ENCODE measurements around the gene NOS1AP.
"Not testable (repeated sequence)": the region's sequence is repeated elsewhere in the genome, so short reads cannot be mapped to it uniquely, and the experiment has no call there.

The NOS1AP gene

DNA sequence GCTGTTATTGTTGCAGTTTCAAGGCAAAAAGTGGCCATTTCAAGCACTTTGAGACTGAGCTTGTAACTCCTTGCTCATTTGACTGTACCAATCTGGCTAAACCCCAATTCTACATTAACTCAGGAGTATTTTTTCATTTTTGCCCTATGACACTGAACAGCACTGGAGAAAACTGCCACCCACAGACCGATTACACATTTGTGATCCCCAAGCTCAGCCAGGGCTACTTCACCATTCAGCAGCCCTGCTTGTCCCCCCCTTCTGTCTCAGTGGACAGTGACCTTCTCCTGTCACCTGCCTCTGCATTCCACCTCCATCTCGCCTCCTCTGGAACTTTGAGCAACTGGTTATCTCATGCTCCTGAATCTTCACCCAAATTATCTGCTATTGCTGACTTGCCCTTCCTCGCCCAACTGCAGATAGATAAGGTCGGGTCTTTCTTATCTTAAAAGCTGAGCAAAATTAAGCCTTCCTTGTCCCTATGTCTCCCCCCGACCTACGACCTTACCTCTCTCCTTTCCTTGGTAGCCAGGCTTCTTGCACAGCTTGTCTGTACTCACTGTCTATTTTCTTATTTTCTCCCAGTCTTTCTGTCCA is 281.9 kb downstream of the NOS1AP start:
- no peak for DNase-seq

DNA sequence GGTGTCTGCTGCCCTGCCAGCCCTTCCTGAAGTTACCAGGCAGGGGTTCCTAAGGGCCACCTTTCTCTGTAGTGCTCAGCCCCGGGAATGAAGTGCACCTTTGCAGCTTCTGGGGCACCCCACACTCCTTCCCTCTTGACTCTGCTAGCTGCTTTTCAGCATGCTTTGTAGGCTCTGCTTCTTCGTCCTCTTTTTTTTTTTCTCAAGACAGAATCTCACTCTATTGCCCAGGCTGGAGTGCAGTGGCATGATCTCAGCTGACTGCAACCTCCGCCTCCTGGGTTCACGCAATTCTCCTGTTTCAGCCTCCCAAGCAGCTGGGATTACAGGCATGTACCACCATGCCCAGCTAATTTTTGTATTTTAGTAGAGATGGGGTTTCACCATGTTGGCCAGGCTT is 282.4 kb downstream of the NOS1AP start:
- not testable (repeated sequence) for DNase-seq

DNA sequence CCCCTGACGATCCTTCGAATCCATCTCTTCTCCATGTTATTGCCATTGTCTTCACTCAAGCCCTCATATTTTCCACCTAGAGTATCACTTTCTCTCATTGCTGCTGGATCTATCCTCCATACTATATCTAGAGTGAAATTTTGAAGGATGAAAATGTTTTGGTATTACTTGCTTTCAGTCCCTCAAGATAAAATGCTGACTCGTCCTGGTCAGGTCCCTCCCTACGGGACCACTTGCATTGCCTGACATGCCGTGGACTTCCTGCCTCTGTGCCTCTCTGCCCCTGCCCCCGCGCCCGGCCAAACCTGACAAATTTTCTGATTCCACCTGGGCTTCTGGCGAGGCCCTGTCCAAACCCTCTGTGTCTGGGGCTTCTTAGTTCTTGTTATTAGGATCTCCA is 283.6 kb downstream of the NOS1AP start:
- DNase-seq: no peak

DNA sequence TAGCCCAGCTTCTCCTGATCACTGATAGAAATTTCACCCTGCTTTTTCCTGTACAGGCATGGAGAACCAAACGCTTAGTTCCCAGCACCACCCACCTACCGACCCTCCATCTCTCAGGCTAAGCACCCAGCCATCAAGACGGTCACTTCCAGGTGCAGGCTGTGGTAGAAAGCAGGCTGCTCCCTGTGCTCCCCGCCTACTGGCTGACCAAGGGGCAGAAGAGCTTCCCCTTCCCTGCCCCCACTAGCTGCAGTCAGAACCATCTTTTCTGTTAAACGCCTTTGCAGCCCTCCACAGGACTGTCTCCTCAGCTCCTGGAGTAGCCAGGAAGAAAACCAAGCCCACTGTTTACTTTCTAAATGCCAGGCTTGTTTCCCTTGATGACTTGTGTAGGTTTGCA is 284.2 kb downstream of the NOS1AP start:
- DNase-seq: no peak

DNA sequence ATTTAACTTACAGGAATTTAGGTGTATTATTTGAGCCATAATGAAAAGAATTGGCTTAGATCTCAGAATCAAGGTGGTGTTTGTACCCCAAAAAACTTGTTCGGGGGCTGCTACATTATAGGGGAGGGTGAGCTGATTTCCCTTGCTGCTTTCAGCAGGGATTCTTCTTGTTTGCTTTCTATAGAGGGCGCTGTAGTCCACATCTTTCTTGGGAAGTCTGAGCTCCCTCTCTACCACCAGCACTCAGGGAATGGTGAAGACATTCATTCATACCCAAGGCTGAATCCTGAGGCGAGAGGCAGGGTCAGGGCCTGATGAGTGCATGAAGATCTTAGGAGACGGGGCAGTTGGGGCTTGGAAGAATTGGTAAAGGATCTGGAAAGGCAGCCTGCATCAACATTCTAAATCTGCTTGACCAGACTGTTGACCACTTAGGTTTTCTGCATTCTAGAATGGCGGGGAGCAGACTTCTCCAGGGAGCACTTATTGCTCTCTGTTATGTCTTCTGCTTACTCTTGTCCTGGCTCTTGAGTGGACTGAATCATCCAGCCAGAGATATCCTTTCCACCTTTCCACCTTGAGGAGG is 288.3 kb downstream of the NOS1AP start:
- DNase-seq: no peak

DNA sequence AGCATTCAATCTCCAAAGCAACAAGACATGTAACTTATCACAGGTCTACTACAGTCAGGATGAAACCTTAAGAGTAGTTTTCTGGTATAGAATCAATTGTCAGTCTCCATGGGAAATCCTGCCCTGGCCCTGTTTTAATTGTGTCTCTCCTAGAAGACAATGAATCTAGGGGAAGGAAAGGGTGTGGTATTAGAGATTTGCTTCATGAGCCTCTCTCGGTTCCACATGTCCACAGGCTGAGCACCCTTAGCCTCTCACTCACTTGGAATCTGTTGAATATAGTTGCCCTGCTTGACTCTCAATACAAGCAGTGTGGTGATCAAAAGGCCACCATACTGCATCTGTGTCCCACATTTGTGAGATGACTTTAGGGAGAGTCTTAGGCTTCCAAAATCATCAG is 289.4 kb downstream of the NOS1AP start:
- DNase-seq: no peak

DNA sequence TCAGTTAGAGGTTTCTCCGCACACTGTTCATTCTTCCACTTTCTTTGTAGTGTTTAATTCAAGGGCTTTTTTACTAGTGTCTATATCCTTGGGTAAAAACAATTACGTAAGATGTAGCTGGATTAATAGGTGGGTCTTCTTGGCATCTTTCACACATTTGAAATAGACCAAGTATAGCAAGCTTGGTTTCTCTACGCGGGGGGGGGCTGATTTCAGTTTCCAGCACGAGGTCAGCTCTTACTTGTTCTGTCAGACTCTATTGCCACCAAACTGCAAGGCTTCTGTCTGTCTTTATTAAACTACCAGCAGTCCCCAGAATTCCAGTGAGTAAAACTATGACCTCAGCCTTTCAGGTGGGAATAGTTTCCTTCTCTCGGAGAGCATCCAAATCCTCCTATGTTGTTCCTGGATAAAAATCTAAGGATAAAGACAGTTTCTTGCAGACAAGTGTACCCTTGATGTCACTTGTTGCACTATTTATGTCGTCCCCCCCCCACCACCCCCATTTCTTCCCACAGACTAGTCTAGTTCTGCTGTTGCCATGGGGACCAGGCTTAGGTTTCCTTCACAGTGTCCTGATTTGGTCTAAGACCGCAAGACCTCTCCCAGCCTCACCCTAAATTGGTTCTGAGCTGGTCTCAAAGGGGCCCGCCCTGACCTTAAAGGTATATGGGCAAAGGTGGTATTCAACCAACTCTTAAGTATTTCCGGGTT is 290.2 kb downstream of the NOS1AP start:
- DNase-seq: no peak

DNA sequence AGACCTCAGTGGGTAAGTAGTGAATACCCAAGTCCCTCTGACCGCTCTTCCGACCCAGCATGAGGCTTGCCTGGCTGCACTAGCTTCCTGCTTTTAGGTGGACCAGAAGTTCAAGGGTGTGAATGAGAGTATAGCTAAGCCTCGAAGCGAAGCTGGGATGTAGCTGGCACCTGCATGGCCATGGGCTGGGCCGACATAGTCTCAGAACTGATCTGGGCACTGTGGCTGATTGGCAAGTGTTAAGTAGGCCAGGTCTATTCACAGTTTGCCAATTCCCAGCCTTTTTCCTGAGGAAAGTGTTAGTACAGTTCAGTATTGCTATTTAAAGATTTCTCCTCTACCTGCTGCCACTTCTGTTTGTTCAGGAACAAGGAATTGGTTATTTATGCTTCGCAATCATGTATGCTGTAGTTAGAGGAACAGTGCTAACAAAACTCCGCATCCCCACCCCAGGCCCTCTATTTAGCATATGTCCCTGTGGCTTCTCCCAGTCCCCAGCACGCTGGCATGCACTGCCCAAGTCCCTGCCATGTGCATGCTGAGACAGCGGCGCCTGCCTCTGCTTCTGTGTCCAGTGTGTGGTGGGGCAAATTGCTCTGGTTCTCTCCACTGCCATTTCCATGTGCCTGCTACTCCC is 290.9 kb downstream of the NOS1AP start:
- DNase-seq: no peak

DNA sequence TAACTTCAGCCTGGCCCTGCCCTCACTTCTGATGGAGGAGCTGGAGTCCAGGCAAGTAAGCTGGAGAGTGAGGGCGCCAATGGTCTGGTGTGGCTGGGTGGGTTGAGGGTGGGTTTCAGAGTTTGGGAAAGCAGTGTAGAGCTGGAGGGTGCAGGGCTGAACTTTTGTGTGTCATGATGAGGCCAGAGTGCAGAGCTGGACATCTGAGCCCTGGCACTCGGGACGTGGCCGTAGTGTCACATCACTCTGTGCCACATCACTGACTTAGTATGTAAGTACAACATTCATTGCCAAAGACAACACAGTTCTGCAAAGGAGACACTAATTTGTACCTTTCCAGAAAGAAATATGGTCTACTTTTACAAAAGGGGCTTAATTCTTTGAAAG is 291.4 kb downstream of the NOS1AP start:
- DNase-seq: no peak

DNA sequence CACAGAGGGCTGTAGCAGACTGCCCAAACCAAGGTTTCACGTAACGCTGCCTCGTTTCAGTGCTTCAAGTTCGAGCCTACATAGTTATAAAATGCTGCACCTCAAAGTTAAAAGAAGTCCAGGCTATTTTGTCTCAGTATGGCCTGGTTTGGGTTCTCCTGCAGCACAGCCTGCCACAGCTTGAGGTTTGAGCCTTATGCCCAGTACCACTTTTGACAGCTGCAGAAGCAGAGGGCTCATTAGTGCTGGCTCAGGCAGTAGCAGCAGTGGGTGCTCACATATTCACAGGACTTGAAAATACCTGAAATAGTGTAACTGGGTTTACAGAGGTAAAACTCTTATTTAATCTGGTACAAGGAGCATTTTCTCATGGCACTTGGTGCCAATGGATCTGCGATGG is 291.9 kb downstream of the NOS1AP start:
- no peak for DNase-seq

DNA sequence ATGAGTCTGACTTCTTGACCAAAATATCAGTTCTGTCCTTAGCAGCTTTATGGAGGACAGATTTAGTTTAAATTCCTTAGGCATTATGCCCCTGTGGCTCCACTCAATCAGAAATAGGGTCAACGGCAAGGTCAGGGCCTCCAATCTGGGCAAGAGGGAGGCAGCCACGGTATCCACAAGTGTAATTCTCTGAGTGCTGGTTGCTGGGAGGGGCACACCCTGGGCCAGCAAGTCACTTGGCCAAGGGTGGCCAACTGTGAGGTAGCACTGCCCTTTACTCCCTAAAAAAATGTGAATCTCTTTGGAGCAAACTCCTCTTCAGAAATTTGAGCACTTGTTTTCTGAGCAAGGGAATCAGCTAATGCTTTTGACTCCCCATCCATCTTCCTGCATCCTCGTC is 294.3 kb downstream of the NOS1AP start:
- DNase-seq: no peak

DNA sequence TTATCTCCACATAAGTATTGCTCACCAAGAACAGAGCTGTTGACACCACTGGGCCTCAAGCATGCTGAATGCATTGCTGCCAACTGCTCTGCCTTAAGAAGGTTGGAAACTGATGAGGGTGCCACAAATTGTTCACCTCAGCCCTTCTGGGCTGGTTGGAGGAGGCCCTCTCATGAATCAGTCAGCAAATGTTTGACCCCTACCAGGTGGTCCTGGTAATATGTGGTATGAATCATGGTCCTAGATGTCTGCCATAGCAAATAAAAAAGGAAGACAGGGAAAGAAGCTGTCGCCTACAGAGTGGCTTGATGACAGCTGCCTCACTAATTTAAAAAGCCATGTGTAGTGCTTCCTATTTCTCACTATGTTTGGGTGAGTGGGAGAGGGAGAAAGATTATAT is 295.0 kb downstream of the NOS1AP start:
- no peak for DNase-seq

DNA sequence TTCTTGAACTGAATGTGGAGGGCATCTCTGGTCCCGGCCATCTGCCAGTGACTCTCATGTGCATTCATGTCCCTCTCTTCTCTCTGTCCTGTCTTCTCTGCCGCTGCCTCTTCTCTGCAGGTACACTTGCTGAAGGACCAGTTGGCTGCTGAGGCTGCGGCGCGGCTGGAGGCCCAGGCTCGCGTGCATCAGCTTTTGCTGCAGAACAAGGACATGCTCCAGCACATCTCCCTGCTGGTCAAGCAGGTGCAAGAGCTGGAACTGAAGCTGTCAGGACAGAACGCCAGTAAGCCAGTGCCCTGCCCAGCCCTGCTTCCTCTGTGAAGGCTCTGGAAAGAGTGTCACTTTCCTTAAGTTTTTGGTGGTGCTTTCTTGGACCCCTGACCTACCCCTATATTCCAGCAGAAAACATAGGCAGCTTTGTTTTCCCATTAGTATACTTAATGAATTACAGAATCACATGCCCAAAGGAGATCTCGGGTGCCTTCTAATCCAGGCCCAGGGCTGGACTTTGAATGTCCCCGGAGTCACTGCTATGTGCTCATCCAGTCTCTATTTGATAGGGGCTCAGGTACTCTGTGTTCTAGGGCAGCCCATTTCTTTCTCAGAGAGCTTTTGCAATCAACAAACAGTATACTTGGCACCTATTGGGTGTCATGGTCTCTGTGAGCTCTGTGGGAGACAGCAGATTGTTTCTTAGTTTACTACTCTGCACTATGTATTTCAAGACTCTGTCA is 296.0 kb downstream of the NOS1AP start:
- DNase-seq: no peak

DNA sequence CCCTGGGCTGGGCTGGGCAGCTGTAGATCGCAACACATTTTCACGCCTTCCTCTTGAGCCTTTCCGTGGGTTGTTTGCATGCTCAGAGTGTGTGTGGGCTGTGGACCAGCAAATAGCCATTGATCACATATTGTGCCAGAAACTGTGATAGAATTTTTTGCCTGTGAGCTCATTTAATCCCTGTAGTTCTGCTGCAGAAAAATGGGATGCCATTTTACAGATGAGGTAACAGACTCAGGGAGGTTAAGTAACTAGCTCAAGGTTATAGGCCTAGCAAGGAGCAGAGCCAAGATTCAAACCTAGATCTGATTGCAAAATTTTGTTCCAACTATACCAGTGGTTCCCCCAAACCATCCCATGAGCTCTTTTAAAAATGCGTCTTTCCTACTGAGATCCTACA is 296.7 kb downstream of the NOS1AP start:
- no peak for DNase-seq

DNA sequence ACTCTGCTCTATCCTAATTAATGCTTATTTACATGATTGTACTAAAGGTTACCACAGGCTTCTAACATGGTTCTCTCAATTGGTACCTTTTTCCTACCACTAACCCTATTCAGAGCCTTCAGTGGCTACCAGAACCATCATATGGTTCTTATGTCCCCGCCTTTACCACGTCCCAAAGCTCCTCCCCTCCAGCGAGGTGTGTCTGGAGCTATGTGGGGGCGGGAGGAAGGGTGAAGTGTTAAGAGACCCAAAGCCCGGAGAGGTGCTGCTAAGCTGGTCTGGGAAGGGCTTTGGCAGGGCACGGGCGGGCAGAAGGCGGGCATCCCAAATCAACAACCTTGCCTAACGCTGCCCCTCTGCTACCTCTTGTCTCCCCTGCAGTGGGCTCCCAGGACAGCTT is 297.2 kb downstream of the NOS1AP start:
- no peak for DNase-seq

DNA sequence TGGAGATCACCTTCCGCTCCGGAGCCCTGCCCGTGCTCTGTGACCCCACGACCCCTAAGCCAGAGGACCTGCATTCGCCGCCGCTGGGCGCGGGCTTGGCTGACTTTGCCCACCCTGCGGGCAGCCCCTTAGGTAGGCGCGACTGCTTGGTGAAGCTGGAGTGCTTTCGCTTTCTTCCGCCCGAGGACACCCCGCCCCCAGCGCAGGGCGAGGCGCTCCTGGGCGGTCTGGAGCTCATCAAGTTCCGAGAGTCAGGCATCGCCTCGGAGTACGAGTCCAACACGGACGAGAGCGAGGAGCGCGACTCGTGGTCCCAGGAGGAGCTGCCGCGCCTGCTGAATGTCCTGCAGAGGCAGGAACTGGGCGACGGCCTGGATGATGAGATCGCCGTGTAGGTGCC is 297.6 kb downstream of the NOS1AP start:
- DNase-seq: no peak

DNA sequence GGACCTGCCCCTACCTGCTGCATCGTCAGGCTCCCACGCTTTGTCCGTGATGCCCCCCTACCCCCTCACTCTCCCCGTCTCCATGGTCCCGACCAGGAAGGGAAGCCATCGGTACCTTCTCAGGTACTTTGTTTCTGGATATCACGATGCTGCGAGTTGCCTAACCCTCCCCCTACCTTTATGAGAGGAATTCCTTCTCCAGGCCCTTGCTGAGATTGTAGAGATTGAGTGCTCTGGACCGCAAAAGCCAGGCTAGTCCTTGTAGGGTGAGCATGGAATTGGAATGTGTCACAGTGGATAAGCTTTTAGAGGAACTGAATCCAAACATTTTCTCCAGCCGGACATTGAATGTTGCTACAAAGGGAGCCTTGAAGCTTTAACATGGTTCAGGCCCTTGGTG is 298.3 kb downstream of the NOS1AP start:
- no peak for DNase-seq

DNA sequence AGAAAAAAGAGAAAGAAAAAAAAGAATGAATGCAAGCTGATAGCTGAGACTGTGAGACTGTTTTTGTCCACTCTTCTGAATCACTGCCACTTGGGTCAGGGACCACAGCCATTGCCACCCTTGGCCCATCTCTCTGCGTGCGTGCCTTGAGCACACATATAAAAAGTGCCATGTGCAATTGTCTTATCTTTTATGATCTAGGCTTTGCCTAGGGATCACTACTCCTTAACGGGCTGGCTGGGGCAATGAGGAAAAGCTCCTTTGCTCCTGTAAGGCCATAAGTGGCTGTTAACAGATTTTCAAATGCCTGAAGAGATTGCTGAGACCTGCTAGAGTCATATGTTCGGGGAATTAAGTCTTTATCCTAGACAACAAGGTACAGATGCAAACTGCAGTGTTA is 299.0 kb downstream of the NOS1AP start:
- DNase-seq: no peak

DNA sequence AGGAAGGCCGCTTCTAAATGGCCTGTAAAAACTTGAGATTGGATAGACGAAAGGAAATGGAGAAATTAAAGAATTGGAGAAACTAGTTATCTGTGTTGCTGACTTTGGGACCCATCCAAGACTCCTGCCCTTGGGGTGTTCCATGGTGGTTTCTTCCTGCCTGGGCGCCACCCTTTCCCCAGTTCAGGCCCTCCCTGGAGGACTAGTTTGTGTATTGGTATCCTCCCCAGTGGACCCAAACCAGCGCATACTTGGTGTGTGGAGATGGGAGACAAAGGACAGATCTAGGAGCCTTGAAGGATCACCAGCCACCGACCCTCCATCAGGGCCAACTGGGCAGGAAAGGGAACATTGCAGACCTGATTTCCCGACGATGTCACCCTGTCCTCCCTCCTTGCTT is 300.1 kb downstream of the NOS1AP start:
- no peak for DNase-seq

DNA sequence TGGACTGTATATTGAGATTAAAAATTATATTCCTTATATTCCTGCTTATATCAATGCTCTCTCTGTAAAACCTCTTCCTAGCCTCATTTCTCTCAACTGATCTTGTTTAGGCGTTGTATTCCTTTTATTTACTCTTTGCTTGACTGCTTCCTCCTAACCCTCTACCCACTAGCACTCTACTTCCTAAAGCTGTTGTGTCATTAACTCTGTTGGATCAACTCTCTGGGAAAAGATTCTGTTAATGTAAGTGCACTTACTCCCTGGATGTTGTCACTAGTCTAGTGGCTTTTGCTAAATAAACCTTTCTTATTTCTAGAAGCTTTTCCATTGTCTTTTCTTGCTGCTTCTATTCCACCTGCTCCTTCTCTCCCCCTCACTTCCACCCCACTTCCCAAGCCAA is 300.7 kb downstream of the NOS1AP start:
- DNase-seq: no peak

DNA sequence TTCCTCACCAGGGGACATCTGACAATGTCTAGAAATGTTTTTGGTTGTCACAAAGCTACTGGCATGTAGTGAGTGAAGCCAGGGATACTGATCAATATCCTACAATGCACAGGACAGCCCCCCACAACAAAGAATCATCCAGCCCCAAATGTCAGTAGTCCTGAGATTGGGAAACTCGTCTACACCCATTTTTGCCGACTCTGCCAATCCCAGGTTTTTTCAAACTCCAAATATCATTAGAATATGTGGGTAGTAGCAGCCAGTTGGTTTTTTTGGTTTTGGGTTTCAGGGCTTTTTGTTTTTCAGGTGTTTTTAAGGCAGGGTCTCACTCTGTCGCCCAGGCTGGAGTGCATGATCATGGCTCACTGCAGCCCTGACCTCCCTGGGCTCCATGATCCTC is 301.2 kb downstream of the NOS1AP start:
- no peak for DNase-seq

DNA sequence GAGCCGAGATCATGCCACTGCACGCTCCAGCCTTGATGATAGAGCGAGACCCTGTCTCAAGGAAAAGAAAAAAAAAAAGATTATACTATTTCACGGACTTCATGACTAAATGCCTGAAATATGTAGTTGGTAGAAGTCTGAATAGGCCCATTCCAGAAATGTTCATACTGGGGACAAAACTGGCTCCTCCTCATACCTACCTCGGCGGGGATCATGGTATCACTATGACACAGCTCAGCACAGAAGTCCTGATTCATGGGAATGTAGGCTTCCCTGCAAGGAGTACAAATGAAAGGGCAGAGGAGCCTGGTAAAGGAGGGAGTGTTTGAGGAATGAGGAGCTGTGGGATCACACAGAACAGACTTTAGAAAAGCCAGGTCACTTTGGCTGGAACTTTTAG is 302.1 kb downstream of the NOS1AP start:
- no peak for DNase-seq
